GM21367 (cell line): Measurements from ENCODE around the gene SLC25A21.

Experiments used
- ATAC-seq: cut with Tn5 transposase; IDR thresholded peaks from one replicate; pipeline ENCODE4 v1.9.1; 2021; ENCODE audit not compliant: unreplicated experiment

The SLC25A21 gene

GRCh38 chr14:37051153-37051552, 121.3 kb downstream of the SLC25A21 start:
- ATAC-seq, result no peak

- no peak for ATAC-seq
Observed at GRCh38 chr14:37048666-37049071, 123.7 kb downstream of the SLC25A21 start.

GRCh38 chr14:37047996-37048395, 124.4 kb downstream of the SLC25A21 start:
- no peak for ATAC-seq

- ATAC-seq, result no peak
Observed at GRCh38 chr14:37047226-37047625, 125.2 kb downstream of the SLC25A21 start.

GRCh38 chr14:37046815-37047214, 125.6 kb downstream of the SLC25A21 start:
- no peak for ATAC-seq

GRCh38 chr14:37045340-37046061, 126.9 kb downstream of the SLC25A21 start:
- ATAC-seq, result no peak

GRCh38 chr14:37037636-37038387, 134.6 kb downstream of the SLC25A21 start:
- ATAC-seq, result no peak

- no peak for ATAC-seq
Observed at GRCh38 chr14:37036669-37037341, 135.6 kb downstream of the SLC25A21 start.

GRCh38 chr14:37035401-37035800, 137.0 kb downstream of the SLC25A21 start:
- ATAC-seq, result no peak

GRCh38 chr14:37034410-37035285, 137.8 kb downstream of the SLC25A21 start:
- no peak for ATAC-seq

GRCh38 chr14:37032863-37033262, 139.5 kb downstream of the SLC25A21 start:
- ATAC-seq, result no peak

- ATAC-seq, result no peak
Observed at GRCh38 chr14:37027188-37027824, 145.1 kb downstream of the SLC25A21 start.

GRCh38 chr14:37023875-37024565, 148.4 kb downstream of the SLC25A21 start:
- no peak for ATAC-seq

- no peak for ATAC-seq
Observed at GRCh38 chr14:37021390-37021789, 151.0 kb downstream of the SLC25A21 start.

- ATAC-seq, result no peak
Observed at GRCh38 chr14:37019488-37019887, 152.9 kb downstream of the SLC25A21 start.

- ATAC-seq, result no peak
Observed at GRCh38 chr14:37018571-37019240, 153.7 kb downstream of the SLC25A21 start.

- ATAC-seq, result no peak
Observed at GRCh38 chr14:37013078-37013477, 159.3 kb downstream of the SLC25A21 start.

GRCh38 chr14:36998686-36999085, 173.7 kb downstream of the SLC25A21 start:
- ATAC-seq, result no peak

- no peak for ATAC-seq
Observed at GRCh38 chr14:36997843-36998242, 174.6 kb downstream of the SLC25A21 start.
